Measurements from ENCODE around the gene C1orf159.

- TF ChIP-seq, protein P1, sequence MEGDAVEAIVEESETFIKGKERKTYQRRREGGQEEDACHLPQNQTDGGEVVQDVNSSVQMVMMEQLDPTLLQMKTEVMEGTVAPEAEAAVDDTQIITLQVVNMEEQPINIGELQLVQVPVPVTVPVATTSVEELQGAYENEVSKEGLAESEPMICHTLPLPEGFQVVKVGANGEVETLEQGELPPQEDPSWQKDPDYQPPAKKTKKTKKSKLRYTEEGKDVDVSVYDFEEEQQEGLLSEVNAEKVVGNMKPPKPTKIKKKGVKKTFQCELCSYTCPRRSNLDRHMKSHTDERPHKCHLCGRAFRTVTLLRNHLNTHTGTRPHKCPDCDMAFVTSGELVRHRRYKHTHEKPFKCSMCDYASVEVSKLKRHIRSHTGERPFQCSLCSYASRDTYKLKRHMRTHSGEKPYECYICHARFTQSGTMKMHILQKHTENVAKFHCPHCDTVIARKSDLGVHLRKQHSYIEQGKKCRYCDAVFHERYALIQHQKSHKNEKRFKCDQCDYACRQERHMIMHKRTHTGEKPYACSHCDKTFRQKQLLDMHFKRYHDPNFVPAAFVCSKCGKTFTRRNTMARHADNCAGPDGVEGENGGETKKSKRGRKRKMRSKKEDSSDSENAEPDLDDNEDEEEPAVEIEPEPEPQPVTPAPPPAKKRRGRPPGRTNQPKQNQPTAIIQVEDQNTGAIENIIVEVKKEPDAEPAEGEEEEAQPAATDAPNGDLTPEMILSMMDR (IDR thresholded peaks at IDR 0.05; ENCODE audit: borderline replicate concordance, extremely low read depth, low read length, poor library complexity, severe bottlenecking) = no peak
- no peak for TF ChIP-seq EZH2 (IDR thresholded peaks at IDR 0.05; ENCODE audit: borderline replicate concordance, low read depth, low read length, severe bottlenecking)
Observed at GRCh38 chr1:1094981-1095380, 20.9 kb downstream of the C1orf159 start.

All from DND-41 (cell line).